NCI-H345 (cell line): ENCODE measurements around the gene FAM83B.
"Not testable (repeated sequence)": the region's sequence is repeated elsewhere in the genome, so short reads cannot be mapped to it uniquely, and the experiment has no call there.

Experiments used
- DNase-seq: peaks from one replicate; lab custom pipeline; 2025; lab: John Stamatoyannopoulos, UW

Gene FAM83B, protein sequence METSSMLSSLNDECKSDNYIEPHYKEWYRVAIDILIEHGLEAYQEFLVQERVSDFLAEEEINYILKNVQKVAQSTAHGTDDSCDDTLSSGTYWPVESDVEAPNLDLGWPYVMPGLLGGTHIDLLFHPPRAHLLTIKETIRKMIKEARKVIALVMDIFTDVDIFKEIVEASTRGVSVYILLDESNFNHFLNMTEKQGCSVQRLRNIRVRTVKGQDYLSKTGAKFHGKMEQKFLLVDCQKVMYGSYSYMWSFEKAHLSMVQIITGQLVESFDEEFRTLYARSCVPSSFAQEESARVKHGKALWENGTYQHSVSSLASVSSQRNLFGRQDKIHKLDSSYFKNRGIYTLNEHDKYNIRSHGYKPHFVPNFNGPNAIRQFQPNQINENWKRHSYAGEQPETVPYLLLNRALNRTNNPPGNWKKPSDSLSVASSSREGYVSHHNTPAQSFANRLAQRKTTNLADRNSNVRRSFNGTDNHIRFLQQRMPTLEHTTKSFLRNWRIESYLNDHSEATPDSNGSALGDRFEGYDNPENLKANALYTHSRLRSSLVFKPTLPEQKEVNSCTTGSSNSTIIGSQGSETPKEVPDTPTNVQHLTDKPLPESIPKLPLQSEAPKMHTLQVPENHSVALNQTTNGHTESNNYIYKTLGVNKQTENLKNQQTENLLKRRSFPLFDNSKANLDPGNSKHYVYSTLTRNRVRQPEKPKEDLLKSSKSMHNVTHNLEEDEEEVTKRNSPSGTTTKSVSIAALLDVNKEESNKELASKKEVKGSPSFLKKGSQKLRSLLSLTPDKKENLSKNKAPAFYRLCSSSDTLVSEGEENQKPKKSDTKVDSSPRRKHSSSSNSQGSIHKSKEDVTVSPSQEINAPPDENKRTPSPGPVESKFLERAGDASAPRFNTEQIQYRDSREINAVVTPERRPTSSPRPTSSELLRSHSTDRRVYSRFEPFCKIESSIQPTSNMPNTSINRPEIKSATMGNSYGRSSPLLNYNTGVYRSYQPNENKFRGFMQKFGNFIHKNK

DNA sequence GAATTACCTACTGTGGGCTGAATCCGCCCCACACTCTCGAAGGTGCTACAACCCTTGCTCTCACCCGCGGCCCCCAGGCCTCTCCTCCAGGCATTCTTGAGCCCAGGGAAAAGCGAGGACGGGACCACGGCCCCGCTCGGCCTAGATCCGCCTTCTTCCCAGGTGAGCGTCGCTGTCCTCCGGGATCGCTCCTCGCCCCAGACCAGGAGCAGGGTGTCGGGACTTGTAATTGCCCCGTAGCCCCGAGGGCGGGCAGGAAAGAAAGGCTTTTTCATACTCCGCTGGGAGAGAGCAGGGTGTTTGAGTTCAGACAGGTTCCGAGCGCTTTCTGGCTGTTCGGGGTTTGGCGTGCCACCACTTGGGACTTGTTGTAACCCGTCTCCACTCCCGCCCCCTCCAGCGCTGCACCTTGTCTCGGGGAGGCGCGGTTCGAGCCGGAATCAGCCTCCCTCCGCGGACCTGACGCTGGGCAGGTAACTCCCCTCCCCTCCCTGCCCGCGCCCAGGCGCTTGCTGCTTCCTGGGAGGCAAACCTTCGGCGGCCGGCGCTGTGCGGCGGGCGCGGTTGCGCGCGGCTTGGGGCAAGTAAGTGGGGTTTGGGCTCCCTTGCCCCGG, at the start of gene FAM83B:
TSS of gene FAM83B (plus strand) at position 529 of the 614 bp plus-strand sequence. CDS start 23,476 bp downstream, outside the sequence.
- DNase-seq, result no peak

DNA sequence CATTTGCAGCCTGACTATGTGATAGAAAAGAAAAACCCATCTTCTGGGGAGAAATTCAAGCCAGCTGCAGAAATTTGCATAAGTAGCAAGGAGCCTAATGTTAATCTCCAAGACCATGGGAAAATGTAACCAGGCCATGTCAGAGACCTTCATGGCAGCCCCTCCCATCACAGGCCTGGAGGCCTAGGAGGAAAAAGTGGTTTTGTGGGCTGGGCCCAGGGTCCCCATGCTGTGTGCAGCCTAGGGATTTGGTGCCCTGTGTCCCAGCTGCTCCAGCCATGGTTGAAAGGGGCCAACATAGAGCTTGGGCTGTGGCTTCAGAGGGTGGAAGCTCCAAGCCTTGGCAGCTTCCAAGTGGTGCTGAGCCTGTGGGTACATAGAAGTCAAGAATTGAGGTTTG, 49.7 kb upstream of the FAM83B start:
- DNase-seq, result not testable (repeated sequence)

GRCh38 chr6:54800050-54800600, 46.4 kb upstream of the FAM83B start:
- DNase-seq, result no peak

DNA sequence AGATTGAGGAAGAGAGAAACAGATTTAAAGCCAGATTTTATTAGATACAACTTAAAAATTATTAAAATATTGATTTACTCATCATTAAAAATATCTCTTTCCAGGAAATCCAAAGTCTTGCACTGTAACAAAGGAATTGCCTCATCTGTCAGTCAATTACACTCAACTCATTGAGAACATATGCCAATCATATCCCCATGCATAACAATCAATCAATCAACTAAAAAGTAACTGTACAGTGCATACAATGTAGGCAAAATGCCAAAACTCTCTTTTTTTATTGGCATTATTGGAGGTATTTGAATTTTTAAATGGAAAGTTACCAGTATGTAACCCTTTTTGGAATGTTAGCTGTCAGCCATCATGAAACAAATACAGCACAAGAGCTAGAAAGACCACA, 45.3 kb upstream of the FAM83B start:
- DNase-seq, result no peak

GRCh38 chr6:54801669-54802068, 44.9 kb upstream of the FAM83B start:
- no peak for DNase-seq

DNA sequence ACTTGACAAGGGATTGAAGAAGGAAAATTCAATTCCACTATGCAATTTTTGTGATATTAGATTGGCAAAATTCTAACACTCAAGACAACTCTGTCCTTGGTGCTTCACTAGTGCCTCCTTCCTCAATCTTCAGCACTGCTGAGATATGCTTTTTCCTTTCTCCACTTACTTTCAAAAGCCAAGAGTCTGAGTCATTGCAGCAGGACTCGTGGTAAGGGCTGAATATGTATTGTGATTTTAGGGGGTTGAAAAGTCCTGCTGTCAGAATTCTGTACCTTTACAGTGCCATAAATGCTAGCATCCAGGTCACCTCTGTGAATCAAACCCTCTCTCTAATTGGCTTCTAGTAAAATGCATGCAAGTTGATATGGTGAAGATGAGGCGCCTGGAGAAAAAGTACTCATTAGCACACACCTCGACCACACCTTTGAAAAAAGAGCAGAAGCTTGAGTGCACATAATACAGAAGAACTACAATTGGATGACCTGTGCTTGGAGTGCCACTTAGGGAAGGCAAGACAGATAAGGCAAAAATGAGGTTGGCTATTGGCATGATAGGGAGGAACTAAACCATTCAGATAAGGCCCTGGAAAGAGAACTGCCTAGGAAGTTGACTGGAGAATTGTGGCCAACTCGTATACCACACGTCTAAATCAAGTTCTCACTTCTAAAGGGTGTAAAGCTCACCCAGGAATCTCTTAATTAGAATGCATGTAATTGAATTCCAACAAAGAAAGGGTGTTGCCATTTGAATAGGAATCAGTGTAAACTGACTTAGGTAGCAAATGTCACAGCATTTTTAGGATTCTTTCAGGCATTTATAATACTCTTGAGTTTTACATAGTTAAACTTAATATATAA, 43.6 kb upstream of the FAM83B start:
- no peak for DNase-seq

GRCh38 chr6:54805077-54805476, 41.5 kb upstream of the FAM83B start:
- no peak for DNase-seq

- DNase-seq, result no peak
Measured at GRCh38 chr6:54810147-54810546, 36.4 kb upstream of the FAM83B start.

DNA sequence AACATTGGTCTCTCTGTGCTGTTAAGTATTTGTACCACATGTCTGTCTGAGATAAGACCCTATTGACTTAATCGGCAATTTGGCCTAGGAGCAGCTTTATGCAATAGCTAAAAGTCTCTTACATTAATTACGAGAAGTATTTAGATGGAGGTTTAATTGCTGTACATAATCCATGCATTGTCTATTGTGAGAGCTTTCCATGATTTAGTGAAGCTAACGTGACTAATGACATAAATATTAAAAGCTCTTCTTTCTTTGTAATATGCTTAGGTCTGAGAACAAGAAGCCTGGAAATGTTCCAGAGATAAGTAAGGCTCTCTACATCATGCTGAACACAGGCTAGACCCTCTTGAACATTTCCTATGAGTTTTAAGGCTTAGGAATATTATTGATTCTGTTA, 32.7 kb upstream of the FAM83B start:
- no peak for DNase-seq

DNA sequence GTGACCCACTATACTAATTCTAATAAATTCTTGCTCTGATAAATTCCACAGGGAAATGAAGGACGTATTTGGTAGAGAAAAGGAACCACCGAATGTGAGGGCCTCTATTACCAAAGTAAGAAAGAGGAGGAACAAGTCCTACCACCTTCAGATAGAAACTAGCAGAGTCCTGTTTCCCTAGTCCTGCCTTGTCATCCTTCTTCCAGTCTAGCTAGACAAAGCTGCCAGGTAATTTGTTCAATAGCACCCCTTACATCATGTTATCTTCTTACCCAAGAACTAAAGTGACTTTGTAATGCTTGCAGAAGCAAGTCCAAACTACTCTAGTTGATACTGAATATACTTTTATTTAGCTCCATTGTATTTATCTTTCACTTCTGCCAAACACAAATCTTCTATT, 29.3 kb upstream of the FAM83B start:
- DNase-seq, result no peak

DNA sequence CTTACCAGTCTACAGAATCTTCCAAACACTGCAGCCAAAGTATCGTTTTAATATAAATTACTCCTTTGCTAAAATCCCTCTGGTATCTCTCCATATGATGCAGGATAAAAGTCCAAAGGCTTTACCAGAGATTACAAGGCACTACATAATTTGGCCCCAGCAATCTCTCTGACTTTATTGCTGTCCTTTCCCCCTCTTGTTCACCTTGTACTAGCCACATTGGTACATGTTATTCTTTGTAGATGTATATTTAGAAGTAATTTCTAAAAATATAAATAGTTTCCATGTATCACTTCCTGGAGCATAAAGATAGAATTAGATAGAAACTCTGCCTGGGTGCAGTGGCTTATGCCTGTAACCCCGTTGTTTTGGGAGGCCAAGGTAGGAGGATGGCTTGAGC, 28.7 kb upstream of the FAM83B start:
- DNase-seq, result no peak

GRCh38 chr6:54824225-54824624, 22.3 kb upstream of the FAM83B start:
- DNase-seq, result not testable (repeated sequence)

- DNase-seq, result no peak
Measured at GRCh38 chr6:54827010-54827409, 19.6 kb upstream of the FAM83B start.

GRCh38 chr6:54830216-54830615, 16.4 kb upstream of the FAM83B start:
- no peak for DNase-seq

DNA sequence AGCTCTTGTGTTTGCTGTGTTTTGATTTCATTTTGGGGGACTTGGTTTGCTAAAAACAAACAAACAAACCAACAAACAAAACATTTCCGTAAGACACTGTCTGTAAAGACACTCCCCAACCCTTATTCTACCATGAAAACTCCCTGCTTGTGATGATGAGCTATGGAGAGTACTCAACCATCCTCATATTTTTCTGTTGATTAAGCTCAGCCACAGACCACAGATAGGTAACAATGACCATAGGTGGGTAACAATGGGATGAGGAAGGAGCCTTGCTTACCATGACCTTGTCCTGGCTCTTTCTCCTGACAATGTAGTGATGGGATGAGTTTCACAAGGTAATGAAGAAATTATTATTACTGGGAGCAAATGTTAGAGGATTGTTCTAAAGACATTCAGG, 11.4 kb upstream of the FAM83B start:
- DNase-seq, result no peak

DNA sequence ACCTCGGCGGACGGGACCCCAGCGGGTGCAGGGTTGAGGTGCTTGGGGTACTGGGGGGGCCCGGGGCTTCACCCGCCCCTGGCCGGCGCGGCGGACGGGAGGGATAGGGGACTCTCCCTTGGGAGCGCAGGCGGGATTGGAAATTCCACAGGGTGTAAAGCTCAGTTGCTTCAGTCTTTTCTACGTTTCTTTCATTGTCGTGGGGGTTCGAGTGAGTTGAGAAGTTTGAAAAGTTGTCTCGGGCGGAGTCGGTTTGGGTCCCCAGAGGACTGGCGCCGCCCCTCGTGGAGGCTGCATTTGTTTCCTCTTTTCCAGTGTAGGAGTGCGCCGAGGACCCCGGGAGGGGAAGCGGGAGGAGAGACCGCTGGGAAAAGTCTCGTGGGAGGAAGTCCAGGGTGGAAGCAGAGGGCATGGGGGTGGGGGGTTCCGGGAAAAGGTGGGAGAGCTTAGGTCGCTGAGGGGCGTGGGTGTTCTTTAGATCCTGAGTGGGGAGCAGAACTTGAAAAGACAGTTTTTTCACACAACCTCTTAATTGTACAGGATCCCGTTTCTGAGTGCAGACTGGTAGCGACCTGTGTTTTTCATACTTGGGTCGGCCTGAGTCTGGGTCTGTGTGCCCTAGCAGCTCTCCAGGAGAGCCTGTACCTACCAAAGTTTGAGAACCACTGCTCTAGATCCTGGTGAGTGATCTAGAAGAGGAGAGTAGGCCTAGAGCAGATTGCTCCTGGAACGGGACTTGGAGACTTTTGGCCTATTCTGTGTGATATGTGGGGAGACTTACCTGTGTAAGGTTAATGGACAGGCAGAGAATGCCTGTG, 495 bp downstream of the FAM83B start:
- no peak for DNase-seq

GRCh38 chr6:54847799-54848597, 1.4 kb downstream of the FAM83B start:
- DNase-seq, result no peak

GRCh38 chr6:54850114-54850513, 3.5 kb downstream of the FAM83B start:
- DNase-seq, result no peak

DNA sequence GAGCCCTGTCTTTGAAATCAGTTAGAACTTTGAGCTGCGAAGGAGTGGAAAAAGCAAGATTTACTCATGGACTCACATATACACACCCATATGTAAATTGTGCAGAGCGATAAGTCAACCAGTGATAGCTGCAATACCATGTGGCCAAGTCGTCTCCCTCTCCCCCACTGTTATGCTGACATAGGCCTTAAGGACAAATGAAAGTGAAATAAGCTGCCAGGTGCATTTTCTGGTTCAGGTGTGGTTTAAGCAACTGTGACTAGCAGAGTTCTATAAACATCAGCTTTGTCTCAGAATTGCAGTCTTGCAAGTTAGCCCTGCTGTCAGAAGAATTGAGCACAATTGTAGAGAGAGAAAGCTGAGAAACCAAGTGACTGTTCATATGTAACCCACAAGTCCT, 9.6 kb downstream of the FAM83B start:
- DNase-seq, result no peak
